GM18870 (cell line): Measurements from ENCODE around the gene NBR1.
"Not testable (repeated sequence)": the region's sequence is repeated elsewhere in the genome, so short reads cannot be mapped to it uniquely, and the experiment has no call there.

Experiments used
- ATAC-seq: cut with Tn5 transposase; IDR thresholded peaks from one replicate; pipeline ENCODE4 v1.9.1; 2021; ENCODE audit warnings: moderate library complexity; ENCODE audit not compliant: unreplicated experiment

The NBR1 gene

GRCh38 chr17:43212641-43213490 is 41.9 kb downstream of the NBR1 start:
- ATAC-seq: no peak

GRCh38 chr17:43213545-43213944 is 42.5 kb downstream of the NBR1 start:
- ATAC-seq: no peak

GRCh38 chr17:43215341-43215740 is 44.3 kb downstream of the NBR1 start:
- ATAC-seq: no peak

GRCh38 chr17:43216369-43216761 is 45.4 kb downstream of the NBR1 start:
- no peak for ATAC-seq

GRCh38 chr17:43216762-43217613 is 46.0 kb downstream of the NBR1 start:
- no peak for ATAC-seq

GRCh38 chr17:43217614-43218087 is 46.6 kb downstream of the NBR1 start:
- no peak for ATAC-seq

GRCh38 chr17:43219001-43219400 is 48.0 kb downstream of the NBR1 start:
- no peak for ATAC-seq

GRCh38 chr17:43219746-43220380 is 48.8 kb downstream of the NBR1 start:
- no peak for ATAC-seq

GRCh38 chr17:43220511-43221125 is 49.6 kb downstream of the NBR1 start:
- no peak for ATAC-seq

- ATAC-seq: no peak
Observed at GRCh38 chr17:43224146-43224705, 53.2 kb downstream of the NBR1 start.

GRCh38 chr17:43226393-43226792 is 55.4 kb downstream of the NBR1 start:
- no peak for ATAC-seq

- ATAC-seq: not testable (repeated sequence)
Observed at GRCh38 chr17:43228020-43228782, 57.2 kb downstream of the NBR1 start, which contains the start of gene CCDC200. Gene CCDC200 (minus strand): TSS chr17:43228623. CDS start chr17:43228554, 69 bp downstream.

GRCh38 chr17:43231205-43232020 is 60.4 kb downstream of the NBR1 start:
- not testable (repeated sequence) for ATAC-seq

GRCh38 chr17:43232021-43232699 is 61.1 kb downstream of the NBR1 start:
- not testable (repeated sequence) for ATAC-seq

- not testable (repeated sequence) for ATAC-seq
Observed at GRCh38 chr17:43233263-43233662, 62.2 kb downstream of the NBR1 start.

- not testable (repeated sequence) for ATAC-seq
Observed at GRCh38 chr17:43233877-43234276, 62.9 kb downstream of the NBR1 start, which contains the start of gene RNU2-1. Gene RNU2-1 (minus strand): TSS chr17:43233977.

GRCh38 chr17:43239597-43239996 is 68.6 kb downstream of the NBR1 start:
- ATAC-seq: not testable (repeated sequence)
